NCI-H510A treated with DMSO at 0.1 percent for 48 hours (cell line): ENCODE results near the gene GDF15.
"Not testable (repeated sequence)": the region's sequence is repeated elsewhere in the genome, so short reads cannot be mapped to it uniquely, and the experiment has no call there.

Experiments used
- DNase-seq: peaks from one replicate; lab custom pipeline; 2025; lab: John Stamatoyannopoulos, UW

The GDF15 gene

GRCh38 chr19:18392417-18392816 lies 6.5 kb downstream of the GDF15 start:
- DNase-seq = no peak

- DNase-seq = no peak
Measured at GRCh38 chr19:18392926-18393325, 7.0 kb downstream of the GDF15 start.

- no peak for DNase-seq
Measured at GRCh38 chr19:18393836-18394235, 7.9 kb downstream of the GDF15 start.

DNA sequence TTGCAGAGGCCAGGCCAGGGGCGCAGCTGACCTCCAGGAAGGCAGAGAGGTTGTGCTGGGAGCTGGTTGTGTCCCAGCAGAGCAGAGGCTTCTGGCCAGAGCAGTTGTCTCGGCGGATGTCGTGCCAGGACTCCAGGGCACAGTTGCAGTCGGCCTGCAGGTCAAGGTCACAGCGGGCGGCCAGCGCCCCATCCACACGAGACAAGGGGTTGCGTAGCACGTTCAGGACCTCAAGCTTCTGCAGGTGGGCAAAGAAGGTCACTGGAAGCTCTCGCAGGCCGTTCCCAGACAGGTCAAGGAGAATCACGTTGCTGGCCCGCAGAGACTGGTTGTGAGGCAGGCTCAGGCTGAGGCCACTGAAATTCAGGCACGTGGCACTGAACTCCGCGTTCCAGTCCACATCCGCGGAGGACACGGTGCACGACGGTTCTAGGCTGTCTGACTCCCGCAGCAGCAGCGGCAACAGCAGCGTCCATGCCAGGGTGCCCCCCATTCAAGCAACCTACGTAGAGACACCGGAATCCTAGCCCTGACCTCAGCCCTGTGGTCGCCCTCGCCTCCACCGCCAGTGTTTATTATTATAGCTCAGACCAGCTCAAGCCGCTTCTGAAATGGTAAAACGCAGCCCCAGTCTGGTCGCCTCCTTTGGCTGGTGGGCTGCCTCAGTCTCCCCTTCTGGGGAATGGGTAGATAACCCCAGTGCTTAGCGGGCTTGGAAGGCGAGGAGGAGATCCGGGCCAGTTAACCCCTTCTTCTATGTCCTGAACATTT lies 10.7 kb downstream of the GDF15 start:
- DNase-seq = no peak

DNA sequence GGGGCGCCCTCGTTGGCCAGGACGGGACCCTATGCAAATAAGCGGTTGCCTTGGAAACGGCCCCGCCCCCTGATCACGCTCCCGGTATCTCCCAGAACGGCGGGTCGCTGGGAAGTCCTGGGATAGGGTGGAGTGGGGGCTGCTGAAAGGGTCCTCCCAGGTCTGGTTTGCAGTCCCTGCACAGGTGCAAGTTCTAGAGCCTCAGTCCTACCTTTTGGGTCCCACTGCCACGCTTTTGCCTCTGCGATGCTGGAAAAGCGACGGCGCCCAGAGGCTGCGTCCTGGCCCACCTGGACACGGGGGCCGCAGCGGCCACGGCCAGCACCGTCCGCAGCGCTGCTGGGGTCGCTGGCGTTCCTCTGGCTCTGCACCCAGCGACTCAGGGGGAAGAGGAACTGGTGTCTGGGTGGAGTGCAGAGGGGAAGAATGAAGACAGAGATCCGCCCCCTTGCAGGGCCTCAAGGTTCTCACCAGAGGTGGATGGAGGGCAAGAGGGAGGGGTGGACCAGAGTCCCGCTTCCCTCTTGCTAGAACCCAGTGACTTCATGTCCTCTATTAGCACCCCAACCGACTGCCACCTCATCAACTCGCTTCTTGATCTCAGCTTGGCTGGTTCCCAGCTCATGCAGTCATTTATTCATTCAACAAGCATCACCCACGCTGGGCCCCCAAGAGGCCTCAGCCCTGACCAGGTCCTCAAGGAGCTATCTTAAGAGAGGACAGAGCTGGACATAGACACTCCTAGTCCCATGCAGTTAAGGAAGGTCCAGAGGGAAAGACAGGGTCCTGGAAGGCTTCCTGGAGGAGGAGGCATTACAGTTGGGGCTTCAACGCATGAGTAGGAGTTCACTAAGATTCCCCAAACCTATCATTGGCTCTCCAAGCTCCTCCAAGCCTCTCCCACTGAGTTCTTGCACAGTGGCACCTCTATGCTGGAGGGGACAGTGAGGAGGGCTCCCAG lies 11.6 kb downstream of the GDF15 start, which contains the start of gene LRRC25:
LRRC25 (minus strand) TSS at position 381 of the 961 bp plus-strand sequence. CDS start 659 bp downstream, outside the sequence.
- no peak for DNase-seq

DNA sequence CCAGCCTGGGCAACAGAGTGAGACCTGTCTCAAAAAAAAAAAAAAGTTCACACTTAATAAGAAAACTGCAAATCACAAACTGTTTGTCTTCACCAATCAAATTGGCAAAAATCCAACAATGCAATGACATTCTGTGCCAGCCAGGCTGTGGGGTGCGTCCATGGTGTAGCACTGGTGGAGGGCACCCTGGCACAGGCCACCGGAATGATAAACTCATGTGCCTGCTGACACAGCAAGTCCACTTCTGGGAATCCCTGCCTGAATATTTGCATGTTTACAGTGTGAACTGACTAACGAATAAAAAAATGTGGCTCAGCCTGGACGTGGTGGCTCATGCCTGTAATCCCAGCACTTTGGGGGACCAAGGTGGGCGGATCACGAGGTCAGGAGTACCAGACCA lies 13.1 kb downstream of the GDF15 start:
- no peak for DNase-seq

DNA sequence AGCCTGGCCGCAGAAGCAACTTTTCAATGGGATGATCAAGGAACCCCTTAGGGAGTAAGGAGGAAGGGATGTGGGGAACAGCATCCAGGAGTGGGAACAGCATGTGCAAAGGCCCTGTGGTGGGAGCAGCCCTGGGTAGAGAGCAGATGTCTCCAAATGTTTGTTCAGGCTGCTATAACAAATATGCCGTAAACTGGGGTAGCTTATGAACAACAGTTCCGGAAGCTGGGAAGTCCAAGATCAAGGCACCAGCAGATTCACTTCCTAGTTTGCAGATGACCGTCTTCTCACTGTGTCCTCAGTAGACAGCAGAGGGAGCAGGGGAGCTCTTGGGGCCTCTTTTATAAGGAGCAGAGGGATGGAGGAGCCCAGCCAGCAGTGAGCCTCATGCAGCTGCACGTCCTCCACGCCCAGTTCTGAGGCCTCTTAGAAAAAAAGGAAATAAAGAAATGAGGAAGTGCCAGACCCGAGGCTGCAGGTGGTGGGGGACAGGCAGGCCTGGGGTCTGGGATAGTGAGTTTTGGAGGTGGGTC lies 15.7 kb downstream of the GDF15 start:
- peak; percentile 54 for DNase-seq

- not testable (repeated sequence) for DNase-seq
Measured at GRCh38 chr19:18402455-18403248, 16.7 kb downstream of the GDF15 start.

- DNase-seq = not testable (repeated sequence)
Measured at GRCh38 chr19:18405754-18406153, 19.8 kb downstream of the GDF15 start.

DNA sequence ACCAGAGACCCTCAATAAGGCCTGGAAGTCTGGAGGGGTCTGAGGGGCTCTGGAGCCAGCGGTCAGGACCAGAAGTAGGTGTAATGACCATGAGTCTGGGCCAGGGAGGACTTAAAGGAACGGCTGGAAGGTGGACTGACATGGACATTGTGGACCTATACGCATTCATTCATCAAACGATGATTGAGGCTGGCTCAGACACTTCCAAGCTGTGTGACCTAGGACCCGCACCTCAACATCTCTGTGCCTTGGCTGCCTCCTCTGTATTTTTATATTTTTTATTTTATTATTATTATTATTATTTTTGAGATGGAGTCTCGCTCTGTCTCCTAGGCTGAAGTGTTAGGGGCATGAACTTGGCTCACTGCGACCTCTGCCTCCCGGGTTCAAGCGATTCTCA lies 20.8 kb downstream of the GDF15 start:
- DNase-seq = no peak

- DNase-seq = peak; percentile 46
Measured at GRCh38 chr19:18408053-18408476, 22.1 kb downstream of the GDF15 start.

DNA sequence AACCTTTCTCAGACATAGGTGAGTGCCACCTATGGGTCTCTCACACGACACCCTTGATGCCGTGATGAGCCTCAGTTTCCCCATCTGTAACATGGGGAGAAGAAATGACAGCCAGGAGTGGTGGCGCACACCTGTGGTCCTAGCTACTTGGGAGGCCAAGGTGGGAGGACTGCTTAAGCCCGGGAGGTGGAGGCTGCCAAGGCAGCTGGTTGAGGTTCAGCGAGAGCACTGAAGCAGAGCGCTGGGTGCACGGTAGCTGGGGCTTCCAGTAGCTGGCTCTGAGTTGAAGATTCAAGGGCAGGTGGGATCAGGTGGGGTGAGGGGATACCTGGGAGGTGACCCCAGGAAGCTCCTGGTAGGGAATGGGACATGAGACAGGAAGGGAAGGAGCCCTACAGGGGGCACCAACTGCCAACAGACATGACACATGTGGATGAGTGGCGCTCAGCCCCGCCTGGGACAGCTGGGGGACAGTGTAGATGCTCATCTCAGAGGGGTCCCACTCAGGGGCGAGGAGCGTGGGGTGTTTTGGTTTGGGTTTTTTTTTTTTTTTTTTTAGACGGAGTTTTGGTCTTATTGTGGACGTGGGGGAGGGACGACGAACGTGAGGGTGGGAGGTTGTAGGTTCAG lies 26.8 kb downstream of the GDF15 start:
- no peak for DNase-seq

DNA sequence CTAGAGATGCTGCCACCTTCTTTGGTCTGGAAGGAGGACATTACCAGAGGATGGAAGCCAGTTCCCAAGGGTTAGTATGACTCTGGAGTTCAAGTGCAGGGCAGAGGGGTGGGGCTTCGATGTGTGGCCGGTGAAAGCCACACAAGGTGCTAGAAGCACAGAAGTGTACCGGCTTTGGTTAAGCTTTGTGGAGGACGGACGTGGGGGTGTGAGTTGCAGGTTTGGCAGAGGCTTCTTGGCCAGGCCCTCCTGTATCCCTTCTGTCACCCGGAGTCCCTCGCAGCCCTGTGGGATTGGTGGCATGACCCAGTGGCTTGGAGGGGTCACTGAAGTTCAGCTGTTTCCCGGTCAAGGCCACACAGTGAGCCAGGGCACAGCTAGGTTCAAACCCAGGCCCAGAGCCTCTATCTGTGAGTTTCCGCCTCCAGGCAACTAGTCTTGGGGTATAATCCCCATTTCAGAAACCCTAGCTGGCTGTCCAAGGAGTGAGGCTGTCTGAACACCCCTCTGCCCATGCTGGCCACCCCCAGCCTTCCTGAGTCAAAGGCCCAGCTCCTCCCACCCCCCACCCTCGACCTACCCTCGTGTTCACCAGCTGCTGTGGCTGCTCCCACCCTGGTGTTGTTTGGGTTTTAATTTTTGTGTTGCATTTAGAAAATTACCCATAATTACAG lies 28.7 kb downstream of the GDF15 start:
- no peak for DNase-seq

- no peak for DNase-seq
Measured at GRCh38 chr19:18415178-18415867, 29.4 kb downstream of the GDF15 start.

DNA sequence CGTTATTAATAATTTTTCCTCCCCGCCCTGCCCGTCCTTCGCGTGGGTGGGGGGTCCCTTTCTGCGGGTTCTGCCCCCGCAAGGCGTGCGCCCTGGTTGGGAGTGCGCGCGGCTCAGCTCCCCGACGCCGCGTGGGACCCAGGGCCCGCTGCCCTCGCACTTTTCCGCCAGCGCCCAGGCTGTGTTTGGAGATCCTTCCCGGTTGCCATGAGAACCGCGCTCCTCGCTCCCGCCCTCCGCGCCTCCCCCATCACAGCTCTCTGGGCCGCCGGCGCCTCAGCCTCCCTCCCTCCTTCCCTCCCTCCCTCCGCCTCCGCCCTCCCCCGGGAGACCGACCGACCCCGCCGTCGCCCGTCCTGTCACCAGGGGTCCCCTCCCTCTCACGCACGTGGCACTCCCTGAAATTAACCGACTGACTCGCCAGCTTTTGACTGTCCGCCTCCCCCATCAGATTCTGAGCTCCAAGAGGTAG lies 30.9 kb downstream of the GDF15 start:
- peak; percentile 75 for DNase-seq

DNA sequence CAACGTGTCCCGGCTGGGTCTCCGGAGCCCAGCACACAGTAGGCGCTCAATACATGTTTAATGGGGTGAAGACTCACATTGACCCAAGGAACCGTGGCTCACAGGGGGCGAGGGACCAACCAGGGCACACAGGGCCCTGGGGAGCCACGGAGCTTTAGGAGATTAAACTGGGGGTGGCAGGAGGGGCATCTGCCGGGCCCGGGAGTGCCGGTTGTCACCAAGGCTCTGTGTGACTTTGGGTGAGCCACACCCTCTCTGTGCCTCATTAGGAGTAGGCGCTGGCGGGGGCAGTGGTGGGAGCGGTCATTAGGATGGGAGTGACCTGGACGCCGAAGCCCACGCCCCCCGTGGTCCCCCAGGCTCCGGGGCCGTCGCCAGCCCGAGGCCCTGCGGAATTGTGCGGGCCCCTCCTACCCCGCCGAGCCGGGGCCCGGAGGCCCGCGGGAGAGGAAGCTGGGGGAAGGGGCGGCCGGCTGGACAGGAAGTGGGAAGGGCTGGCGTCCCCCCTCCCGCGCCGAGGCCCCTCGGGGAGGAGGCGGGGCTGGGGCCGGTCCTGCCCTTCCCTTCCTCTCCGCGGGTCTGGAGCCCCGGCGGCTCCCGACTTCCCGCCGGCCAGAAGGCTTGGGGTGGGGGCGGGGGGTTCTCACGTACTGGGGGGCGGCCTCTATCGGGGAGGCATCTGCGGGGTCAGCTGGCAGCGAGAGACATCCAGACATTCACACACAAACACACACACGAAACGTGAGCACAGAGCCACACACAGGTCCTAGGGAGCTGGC lies 31.5 kb downstream of the GDF15 start:
- peak; percentile 74 for DNase-seq

DNA sequence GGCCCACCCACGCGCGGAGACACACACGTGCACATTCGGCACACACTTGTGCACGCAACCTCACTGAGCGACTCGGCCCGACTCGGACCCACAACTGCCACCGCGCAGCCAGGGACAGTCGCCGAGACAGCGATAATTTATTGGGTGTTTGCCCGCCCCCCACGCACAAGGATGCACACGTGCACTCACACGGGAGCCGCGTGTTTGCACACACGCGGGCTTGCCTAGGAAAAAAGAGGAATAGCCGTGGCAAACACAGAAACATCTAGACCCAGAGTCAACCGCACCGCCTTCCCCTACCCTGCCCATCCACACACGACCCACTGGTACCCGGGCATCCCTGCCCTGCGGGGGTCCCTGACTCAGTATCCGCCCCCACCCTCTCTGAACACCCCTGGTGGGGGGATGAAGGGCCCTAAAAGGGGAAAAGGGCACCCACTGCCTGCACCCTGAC lies 32.1 kb downstream of the GDF15 start:
- no peak for DNase-seq

DNA sequence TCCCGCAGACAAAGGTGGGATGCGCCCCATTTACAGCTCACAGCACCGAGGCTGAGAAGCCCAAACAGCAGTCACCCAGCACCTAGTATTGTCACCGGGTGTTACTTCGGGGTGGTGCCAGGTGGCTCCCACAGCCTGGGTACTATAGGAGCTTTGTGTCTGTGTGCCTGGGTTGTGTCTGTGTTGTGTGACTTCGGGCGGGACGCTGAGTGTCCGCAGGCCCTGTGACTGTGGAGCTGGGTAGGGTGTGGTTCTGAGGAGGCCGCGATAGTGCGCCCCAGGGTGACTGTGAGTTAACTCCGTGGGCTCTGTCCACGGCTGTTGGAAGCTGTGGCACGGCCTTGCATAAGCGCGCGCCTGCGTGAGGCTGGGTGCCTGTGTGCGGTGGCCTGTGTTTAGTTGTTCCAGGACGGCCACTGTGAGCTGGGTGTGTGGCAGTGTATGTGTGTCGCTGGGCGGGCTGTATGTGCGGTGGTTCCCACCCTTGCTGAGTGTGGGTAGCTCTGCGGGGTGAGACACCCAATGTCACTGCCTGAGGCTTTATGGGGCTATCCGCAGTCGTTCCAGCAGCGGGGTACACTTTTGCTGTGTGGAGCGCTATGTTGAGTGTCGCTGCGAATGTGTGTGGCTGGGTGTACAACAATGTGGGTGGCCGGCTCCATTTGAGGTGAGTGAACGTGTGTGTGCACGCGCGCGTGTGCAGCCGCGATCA lies 32.7 kb downstream of the GDF15 start:
- DNase-seq = no peak
